OCI-LY7 (cell line): Measurements from ENCODE around the gene PPM1A.

Source experiments
- CTCF ChIP-seq: fragments of 200-600 bp; sonication (generic); conservative IDR thresholded peaks from 2 replicates; pipeline ENCODE4 v1.5.1; 2014; ENCODE audit warnings: mild to moderate bottlenecking, antibody characterized with exemption, low read length, moderate library complexity, mixed read lengths
- EZH2phosphoT487 ChIP-seq: fragments of 200-600 bp; sonication (generic); IDR thresholded peaks from 2 replicates; pipeline ENCODE4 v1.6.1; 2018; ENCODE audit warnings: low read depth, borderline replicate concordance, mild to moderate bottlenecking, mixed run types, antibody characterized with exemption, low read length, moderate library complexity, mixed read lengths

- no peak for TF ChIP-seq CTCF
- TF ChIP-seq EZH2phosphoT487 = no peak
Observed at GRCh38 chr14:60287452-60287851, 38.4 kb downstream of the PPM1A start.
